A549 (cell line): Measurements from ENCODE around the gene COCH.

Experiments used
- BCL3 ChIP-seq: fragments of >200 bp; sonication (Bioruptor Twin); formaldehyde crosslinking; IDR thresholded peaks from 3 replicates; pipeline ENCODE4 v1.6.1; 2016
- CHD4 ChIP-seq: fragments of 200-600 bp; sonication (generic); IDR thresholded peaks from 2 replicates; pipeline ENCODE4 v1.6.1; 2016; ENCODE audit warnings: antibody characterized with exemption, mild to moderate bottlenecking, borderline replicate concordance
- CTCF ChIP-seq: fragments of >200 bp; sonication (Bioruptor Twin); formaldehyde crosslinking; IDR thresholded peaks from 3 replicates; pipeline ENCODE4 v1.5.1; 2016
- EP300 ChIP-seq, 2 experiments: fragments of >200 bp; sonication (Bioruptor Twin); formaldehyde crosslinking; IDR thresholded peaks; 2 replicates in 1 of 2; 3 replicates in 1 of 2; pipeline ENCODE4 v1.6.1; 2016 to 2017
- JUN ChIP-seq, 2 experiments: fragments of >200 bp; sonication (Bioruptor Twin); formaldehyde crosslinking; IDR thresholded peaks; 2 replicates in 1 of 2; 3 replicates in 1 of 2; pipeline ENCODE4 v1.6.1; 2016 to 2017
- MAX ChIP-seq: IDR thresholded peaks from 2 replicates; pipeline ENCODE4 v1.6.1; 2012
- MAZ ChIP-seq: fragments of 150-350 bp; IDR thresholded peaks from 2 replicates; pipeline ENCODE4 v1.6.1; 2014; ENCODE audit warnings: antibody characterized with exemption, low read depth, low read length, borderline replicate concordance
- NFE2L2 ChIP-seq: fragments of 150-350 bp; conservative IDR thresholded peaks from 2 replicates; pipeline ENCODE4 v1.6.1; 2014; ENCODE audit warnings: low read length
- NR3C1 ChIP-seq: fragments of >200 bp; sonication (Bioruptor Twin); formaldehyde crosslinking; IDR thresholded peaks from 3 replicates; pipeline ENCODE4 v1.6.1; 2017
- POLR2A ChIP-seq: IDR thresholded peaks from 2 replicates; pipeline ENCODE4 v1.6.1; 2012; ENCODE audit warnings: mild to moderate bottlenecking, low read length
- RAD21 ChIP-seq, 2 experiments: fragments of >200 bp in 1 of 2; sonication (Bioruptor Twin) in 1 of 2; formaldehyde crosslinking in 1 of 2; IDR thresholded peaks in 1 of 2; conservative IDR thresholded peaks in 1 of 2; 2 replicates in 1 of 2; 3 replicates in 1 of 2; pipeline ENCODE4 v1.6.1; 2012 to 2018; ENCODE audit warnings: inconsistent platforms in 1 of 2
- REST ChIP-seq: fragments of 200-600 bp; sonication (generic); IDR thresholded peaks from 2 replicates; pipeline ENCODE4 v1.6.1; 2016; ENCODE audit warnings: antibody characterized with exemption, mild to moderate bottlenecking, moderate library complexity
- RFX5 ChIP-seq: fragments of 450-650 bp; IDR thresholded peaks from 2 replicates; pipeline ENCODE4 v1.7.1; 2014; ENCODE audit warnings: antibody characterized with exemption, mild to moderate bottlenecking, moderate library complexity
- TP53 ChIP-seq: fragments of 250-450 bp; sonication (Bioruptor Pico); IDR thresholded peaks from 2 replicates; pipeline ENCODE4 v1.5.0; 2021; ENCODE audit warnings: mild to moderate bottlenecking, moderate library complexity

GRCh38 chr14:30875788-30876053, 1.4 kb downstream of the COCH start:
- no peak for TF ChIP-seq JUN (IDR thresholded peaks at IDR 0.05)
- TF ChIP-seq BCL3 = no peak
- no peak for TF ChIP-seq NFE2L2
- no peak for TF ChIP-seq REST
- TF ChIP-seq CTCF = no peak
- TF ChIP-seq MAZ = no peak
- no peak for TF ChIP-seq POLR2A
- no peak for TF ChIP-seq MAX
- no peak for TF ChIP-seq CHD4
- TF ChIP-seq NR3C1 = no peak
- no peak for TF ChIP-seq TP53 (CRISPR knock-in tag)
- TF ChIP-seq EP300 (IDR thresholded peaks at IDR 0.05) = no peak
- no peak for TF ChIP-seq RFX5
- no peak for TF ChIP-seq RAD21 (conservative IDR thresholded peaks at IDR 0.05 in 1 of 2, IDR thresholded peaks at IDR 0.05 in 1 of 2)
